Fibroblast of lung (primary cell): ENCODE data around the gene GRID1.

ENCODE experiments used
- EZH2 ChIP-seq: IDR thresholded peaks from 2 replicates; pipeline ENCODE4 v1.5.1; 2012; ENCODE audit warnings: low read length, control low read depth, mild to moderate bottlenecking; ENCODE audit errors: missing control alignments
- TF ChIP-seq, protein P1 (sequence below), 2 donors: IDR thresholded peaks in 1 of 2; conservative IDR thresholded peaks in 1 of 2; 1 replicate in 1 of 2; 2 replicates in 1 of 2; pipeline ENCODE4 v1.5.1; 2011 to 2012; ENCODE audit warnings: low read length in 2 of 2, control low read depth in 1 of 2, inconsistent platforms in 1 of 2, low read depth in 1 of 2, mild to moderate bottlenecking in 1 of 2

DNA sequence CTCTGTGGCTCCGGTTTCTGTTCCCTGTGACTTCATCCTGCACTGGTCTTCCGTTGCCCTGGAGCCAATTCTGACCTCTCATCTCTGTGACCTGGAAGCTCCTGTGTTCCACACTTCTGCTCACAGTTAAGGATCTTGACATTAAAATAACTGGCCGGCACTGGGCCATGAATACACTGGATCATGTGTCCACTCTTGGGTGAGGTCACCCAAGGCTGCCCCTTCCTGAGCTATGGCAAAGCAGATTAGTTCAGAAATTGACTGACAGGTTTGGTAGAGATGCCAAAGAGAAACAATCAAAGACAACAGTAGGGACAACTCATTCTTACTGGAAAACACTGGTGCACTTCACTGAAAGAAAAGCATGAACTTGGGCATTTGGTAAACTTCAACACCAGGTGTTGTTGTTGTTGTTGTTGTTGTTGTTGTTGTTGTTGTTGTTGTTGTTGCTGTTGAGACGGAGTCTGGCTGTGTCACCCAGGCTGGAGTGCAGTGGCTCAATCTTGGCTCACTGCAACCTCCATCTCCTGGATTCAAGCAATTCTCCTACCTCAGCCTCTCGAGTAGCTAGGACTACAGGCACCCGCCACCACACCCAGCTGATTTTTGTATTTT, 36.7 kb upstream of the GRID1 start:
- TF ChIP-seq, protein P1, sequence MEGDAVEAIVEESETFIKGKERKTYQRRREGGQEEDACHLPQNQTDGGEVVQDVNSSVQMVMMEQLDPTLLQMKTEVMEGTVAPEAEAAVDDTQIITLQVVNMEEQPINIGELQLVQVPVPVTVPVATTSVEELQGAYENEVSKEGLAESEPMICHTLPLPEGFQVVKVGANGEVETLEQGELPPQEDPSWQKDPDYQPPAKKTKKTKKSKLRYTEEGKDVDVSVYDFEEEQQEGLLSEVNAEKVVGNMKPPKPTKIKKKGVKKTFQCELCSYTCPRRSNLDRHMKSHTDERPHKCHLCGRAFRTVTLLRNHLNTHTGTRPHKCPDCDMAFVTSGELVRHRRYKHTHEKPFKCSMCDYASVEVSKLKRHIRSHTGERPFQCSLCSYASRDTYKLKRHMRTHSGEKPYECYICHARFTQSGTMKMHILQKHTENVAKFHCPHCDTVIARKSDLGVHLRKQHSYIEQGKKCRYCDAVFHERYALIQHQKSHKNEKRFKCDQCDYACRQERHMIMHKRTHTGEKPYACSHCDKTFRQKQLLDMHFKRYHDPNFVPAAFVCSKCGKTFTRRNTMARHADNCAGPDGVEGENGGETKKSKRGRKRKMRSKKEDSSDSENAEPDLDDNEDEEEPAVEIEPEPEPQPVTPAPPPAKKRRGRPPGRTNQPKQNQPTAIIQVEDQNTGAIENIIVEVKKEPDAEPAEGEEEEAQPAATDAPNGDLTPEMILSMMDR (conservative IDR thresholded peaks at IDR 0.05 in 1 of 2, IDR thresholded peaks at IDR 0.05 in 1 of 2; ENCODE audit: low read depth in 1 of 2, low read length in 2 of 2): no peak
- TF ChIP-seq EZH2: no peak
